ENCODE data around the gene ZMIZ1.

Gene ZMIZ1

GRCh38 chr10:79284158-79284871, 215.5 kb downstream of the ZMIZ1 start:
- TF ChIP-seq CTCF (IDR thresholded peaks at IDR 0.05): no peak

- TF ChIP-seq CTCF (IDR thresholded peaks at IDR 0.05): no peak
Measured at GRCh38 chr10:79285315-79286197, 216.8 kb downstream of the ZMIZ1 start.

- no peak for TF ChIP-seq CTCF (IDR thresholded peaks at IDR 0.05)
Measured at GRCh38 chr10:79286318-79286951, 217.7 kb downstream of the ZMIZ1 start.

- no peak for TF ChIP-seq CTCF (IDR thresholded peaks at IDR 0.05)
Measured at GRCh38 chr10:79287973-79288723, 219.4 kb downstream of the ZMIZ1 start.

GRCh38 chr10:79289801-79290200, 221.0 kb downstream of the ZMIZ1 start:
- no peak for TF ChIP-seq CTCF (IDR thresholded peaks at IDR 0.05)

- TF ChIP-seq CTCF (IDR thresholded peaks at IDR 0.05): no peak
Measured at GRCh38 chr10:79292026-79292766, 223.4 kb downstream of the ZMIZ1 start.

Data from LNCAP (cell line).